GM23248 (cell line): ENCODE data around the gene ZNF408.

Experiments used
- EZH2 ChIP-seq: fragments of 200-600 bp; sonication (generic); IDR thresholded peaks from 2 replicates; pipeline ENCODE4 v1.6.1; 2018; ENCODE audit warnings: antibody characterized with exemption, mild to moderate bottlenecking; ENCODE audit not compliant: insufficient read depth, poor library complexity, severe bottlenecking
- EZH2phosphoT487 ChIP-seq: fragments of 200-600 bp; sonication (generic); IDR thresholded peaks from 2 replicates; pipeline ENCODE4 v1.6.1; 2018; ENCODE audit warnings: antibody characterized with exemption, moderate library complexity, mild to moderate bottlenecking, low read depth; ENCODE audit not compliant: insufficient read depth

GRCh38 chr11:46721286-46721685 lies 20.5 kb downstream of the ZNF408 start:
- TF ChIP-seq EZH2 = no peak
- no peak for TF ChIP-seq EZH2phosphoT487
